Measurements from ENCODE around the gene CD3E.

Gene CD3E

DNA sequence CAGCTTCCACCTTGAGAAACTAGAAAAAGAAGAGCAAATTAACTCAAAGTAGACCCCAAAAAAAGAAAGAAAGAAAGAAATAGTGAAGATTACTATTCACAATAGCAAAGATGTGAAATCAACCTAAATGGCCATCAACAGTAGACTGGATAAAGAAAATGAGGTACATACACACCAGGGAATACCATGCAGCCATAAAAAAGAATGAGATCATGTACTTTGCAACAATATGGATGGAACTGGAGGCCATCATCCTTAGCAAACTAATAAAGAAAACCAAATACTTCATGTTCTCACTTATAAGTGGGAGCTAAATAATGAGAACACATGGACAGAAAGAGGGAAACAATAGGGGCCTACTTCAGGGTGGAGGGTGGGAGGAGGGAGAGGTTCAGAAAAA, 24.2 kb downstream of the CD3E start:
- DNase-seq, result no peak

DNA sequence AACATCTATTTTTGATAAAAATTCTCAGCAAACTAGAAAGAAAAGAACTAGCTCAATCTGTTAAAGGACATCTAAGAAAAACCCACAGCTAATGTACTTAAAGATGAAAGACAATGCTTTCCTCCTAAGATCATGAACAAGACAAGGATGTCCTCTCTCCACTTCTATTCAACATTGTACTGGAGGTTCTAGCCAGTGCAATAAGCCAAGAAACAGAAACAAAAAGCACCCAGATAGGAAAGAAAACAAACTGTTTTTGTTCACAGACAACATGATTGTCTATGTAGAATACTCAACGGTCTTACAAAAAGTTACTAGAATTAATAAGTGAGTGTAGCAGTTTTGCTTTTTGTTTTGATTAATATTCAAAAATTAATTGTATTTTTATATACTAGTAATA, 30.2 kb downstream of the CD3E start:
- DNase-seq, result no peak

DNA sequence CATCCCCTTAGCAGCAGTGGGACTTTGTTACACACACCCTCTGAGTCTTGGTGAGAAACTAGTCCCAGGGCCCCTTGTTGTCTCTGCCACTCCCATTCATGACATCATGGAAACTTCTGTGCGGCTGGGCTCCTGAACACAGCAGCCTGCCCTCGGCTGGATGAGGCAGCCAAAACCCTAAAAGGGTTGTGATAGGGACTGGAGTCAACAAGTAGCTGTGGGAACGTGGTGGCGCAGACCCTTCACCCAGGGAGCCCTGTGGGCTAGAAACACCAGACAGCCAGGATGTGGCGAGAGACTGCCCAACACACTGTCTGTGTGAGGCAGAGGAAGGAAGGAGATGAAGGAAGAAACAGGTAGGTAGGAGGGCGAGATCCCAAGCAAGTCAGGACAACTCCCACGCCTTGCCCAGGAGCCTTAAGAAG, 34.1 kb downstream of the CD3E start:
- peak; percentile 89 for DNase-seq

DNA sequence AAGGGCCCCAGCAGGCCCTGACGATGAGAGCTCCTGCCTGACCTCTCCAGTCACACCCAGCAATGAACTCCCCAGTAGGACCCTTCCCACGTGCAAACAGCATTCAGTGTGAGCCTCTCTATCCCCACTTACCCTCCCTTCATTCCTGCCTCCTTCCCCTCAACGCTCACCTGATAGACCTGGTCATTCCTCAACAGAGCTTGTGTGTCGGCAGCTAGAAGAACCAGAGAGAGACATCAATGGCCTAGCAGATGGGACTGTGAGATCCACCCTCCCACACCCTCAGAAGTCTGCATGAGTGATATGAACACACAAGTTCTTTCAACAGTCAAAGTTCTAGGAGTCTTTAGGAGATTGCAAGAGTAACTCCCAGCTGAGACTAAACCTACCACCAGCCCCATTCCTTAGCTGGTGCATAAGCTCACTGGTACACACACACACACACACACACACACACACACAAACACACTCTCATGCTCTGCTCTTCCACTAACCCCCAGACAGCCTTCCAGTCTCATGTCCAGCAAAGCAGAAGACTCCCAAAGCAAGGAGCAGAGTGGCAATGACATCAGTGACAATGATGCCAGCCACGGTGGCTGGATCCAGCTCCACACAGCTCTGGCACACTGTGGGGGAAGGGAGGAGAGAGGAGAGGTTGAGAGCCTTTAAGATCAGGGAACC, 34.9 kb downstream of the CD3E start:
- no peak for DNase-seq

DNA sequence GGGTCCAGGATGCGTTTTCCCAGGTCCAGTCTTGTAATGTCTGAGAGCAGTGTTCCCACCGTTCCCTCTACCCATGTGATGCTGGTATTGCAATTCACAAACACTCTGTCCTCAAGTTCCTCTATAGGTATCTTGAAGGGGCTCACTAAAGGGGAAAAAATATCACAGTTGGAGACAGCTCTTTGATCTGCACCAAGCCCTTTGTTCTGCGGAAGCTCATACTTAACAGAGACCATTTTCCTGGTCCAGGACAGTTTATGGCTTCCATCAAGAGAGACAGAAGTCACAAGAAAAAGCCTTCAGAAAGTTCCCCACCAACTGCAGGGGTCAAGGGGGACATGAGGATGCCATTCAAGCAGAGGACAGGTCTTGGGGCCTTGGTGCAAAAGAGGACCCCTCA, 35.9 kb downstream of the CD3E start:
- DNase-seq, result no peak

DNA sequence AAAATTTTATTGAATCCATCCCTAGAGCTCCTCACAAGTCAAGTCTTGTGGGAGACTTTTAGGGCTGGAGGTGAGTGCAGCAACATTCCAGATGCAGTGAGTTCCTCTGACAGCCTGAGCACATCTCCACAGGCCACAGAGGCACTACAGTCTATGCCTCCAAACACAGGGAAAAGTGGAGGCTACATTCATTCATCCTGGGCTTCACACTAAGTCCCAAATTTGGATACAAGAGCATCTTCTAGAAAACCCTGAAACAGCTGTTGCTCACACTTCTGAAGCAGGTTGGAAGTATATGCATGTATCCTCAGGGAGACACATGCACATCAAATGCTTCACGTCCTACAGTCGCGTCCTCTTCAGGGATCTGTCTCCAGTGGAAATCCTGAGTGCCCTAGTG, 36.7 kb downstream of the CD3E start:
- DNase-seq, result no peak

DNA sequence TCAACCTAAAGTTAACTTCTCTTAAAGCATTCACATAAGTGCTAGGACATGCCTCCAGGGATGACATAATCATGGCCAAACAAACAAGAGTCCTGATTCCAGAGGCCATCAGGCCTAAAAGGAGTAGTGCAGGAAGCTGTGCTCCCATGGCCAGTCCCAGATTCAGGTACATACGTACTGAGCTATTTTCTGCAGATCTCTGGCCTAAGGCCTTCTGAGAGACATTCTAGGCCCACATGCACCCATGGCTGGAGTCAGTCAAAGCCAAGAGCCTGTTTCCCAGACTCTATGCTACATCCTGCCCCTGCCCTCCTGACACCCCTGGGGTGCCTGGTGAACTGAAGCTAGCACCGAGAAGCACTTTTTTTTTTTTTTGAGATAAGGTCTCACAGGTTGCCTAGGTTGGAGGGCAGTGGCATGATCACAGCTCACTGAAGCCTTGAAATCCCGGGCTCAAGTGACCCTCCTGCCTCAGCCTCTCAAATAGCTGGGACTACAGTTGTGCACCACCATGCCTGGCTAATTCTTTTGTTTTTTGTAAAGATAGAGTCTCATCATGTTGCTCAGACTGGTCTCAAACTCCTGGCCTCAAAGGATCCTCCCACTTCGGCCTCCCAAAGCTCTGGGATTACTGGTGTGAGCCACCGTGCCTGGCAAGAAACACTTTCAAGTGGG, 37.4 kb downstream of the CD3E start:
- no peak for DNase-seq

DNA sequence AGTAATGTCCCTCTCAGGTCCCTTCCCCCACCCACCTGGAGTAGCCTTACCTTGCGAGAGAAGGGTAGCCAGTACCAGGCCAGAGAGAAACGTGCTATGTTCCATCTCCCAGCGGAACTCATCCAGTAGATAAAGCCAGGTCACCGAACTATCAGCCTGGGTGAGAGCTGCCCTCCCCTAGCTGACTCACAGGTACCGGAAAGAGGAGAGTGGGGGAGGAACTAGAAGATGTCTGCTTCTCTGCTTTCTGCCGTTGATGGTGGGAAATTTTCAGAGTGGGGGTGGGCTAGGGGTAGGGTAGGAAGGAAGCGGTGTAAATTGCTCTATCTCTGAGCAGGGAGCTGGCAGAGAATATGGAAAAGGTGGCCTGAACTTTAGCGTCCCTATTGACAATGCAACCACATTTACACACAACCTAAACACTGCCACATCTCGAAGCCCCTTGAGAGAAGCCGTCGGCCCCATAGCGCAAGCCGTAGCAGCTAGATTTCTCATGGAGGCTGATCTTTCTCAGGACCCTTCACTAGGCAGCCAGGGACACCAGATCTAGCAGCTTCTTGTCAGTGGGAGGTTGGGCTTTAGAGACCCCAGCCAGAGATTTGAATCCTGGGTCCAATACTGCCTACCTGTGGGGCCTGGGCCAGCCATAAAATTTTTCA, 38.1 kb downstream of the CD3E start, which contains the start of gene CD3D:
Gene CD3D, minus strand, starts transcription at position 203 of the 659 bp plus-strand sequence. Its CDS starts 98 bp downstream, at position 105.
- peak; percentile 76 for DNase-seq

DNA sequence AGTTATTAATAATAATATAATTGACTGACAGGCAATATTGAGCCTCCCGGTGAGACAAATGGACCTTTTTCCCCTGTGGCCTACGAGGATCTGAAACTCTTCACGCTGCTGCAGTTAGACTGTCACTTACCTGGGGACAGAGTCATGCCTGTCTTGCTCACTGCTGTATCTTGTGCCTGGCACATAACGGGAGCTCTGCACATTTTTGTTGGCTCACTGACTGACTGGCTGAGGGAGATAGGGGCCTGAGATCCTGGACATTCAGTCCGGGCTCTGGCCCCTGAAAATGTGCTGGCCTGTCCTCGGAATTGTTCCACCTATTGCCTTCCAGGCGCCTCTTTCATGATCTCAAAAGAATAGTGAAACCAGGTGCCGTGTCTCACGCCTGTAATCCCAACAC, 38.7 kb downstream of the CD3E start:
- DNase-seq, result peak; percentile 41

DNA sequence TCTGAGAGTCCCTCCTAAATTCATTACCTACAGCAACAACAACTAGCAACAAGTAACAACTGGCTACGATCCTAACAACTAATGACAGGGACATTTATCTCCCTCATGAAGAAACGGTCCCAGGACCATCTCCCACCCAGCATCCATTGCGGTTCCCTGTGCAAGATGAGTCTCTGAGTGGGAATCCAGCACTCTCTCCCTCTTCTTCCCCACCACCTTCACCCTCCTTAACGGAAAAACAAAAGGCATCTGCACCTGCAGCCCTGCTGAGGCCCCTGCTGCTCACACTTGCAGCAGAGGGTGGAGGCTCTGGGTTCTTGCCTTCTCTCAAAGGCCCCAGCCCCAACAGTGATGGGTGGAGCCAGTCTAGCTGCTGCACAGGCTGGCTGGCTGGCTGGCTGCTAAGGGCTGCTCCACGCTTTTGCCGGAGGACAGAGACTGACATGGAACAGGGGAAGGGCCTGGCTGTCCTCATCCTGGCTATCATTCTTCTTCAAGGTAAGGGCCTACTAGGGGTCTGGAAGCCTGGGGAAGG, 39.5 kb downstream of the CD3E start, which contains the start of gene CD3G:
Gene CD3G, plus strand, starts transcription at position 364 of the 535 bp plus-strand sequence. Its CDS starts 80 bp downstream, at position 444.
- DNase-seq, result peak; percentile 78

DNA sequence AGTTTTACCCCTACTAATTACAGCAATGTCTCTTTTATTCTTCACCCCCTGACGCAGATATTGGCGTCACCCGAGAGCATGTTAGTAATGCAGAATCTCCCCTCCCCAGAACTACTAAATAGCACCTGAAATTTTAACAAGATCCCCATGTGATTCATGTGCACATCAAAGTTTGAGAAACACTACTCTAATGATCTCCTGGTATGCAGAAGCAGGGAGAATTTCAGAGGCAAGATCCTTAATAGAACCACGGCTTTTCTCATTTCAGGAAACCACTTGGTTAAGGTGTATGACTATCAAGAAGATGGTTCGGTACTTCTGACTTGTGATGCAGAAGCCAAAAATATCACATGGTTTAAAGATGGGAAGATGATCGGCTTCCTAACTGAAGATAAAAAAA, 44.9 kb downstream of the CD3E start:
- DNase-seq, result no peak

DNA sequence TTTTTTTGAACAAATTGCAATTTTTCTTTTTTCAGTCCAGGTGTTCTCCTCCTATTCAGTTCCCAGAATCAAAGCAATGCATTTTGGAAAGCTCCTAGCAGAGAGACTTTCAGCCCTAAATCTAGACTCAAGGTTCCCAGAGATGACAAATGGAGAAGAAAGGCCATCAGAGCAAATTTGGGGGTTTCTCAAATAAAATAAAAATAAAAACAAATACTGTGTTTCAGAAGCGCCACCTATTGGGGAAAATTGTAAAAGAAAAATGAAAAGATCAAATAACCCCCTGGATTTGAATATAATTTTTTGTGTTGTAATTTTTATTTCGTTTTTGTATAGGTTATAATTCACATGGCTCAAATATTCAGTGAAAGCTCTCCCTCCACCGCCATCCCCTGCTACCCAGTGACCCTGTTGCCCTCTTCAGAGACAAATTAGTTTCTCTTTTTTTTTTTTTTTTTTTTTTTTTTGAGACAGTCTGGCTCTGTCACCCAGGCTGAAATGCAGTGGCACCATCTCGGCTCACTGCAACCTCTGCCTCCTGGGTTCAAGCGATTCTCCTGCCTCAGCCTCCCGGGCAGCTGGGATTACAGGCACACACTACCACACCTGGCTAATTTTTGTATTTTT, 48.7 kb downstream of the CD3E start:
- DNase-seq, result no peak

DNA sequence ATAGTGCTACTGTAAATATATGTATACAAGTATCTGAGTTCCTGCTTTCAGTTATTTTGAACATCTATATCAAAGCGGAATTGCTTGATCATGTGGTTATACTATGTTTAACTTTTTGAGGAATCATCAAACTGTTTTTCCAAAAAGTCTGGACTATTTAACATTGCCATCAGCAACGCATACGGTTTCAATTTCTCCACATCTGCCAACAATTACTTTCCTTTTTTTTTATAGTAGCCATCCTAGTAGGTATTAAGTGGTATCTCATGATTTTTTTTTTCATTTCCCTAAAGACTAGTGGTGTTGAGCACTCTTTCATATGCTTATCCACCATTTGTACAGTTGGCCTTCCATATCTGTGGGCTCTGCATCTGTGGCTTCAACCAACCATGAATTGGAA, 53.5 kb downstream of the CD3E start:
- DNase-seq, result no peak

DNA sequence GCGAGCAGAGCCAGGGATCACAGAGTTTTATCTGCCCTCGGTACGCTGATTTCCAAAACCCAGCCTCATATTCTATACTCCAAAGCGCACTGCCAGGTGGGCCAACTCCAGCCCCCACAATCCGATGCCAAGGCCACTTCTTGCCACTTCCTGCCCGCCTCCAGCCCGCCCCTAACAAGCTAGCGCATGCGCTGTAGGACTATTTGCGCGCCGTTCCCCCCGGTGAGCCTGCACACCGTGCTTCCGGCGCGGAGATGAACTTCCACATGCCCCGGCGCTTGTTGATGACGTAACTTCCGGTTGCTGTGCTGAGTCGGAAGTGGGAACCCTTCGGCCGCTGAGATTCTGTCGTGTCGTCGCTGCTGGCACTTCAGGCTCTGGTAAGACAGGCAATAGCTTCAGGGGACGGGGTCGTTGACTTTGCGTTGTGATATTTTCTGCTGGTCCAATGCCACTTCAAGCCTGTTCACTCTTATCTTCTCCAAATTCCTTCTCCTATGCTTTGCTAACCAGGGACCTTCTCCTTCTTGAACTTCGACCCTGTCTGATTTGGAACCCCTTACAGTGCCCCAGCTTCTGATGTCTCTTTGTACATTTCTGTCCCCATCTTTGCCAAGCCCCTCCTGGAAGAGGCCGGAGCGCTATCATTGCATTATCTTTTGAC, 54.9 kb downstream of the CD3E start, which contains the start of gene UBE4A:
Gene UBE4A, plus strand, starts transcription at position 306 of the 664 bp plus-strand sequence. CDS start 5,481 bp downstream, outside the sequence.
- DNase-seq, result peak; percentile 98

DNA sequence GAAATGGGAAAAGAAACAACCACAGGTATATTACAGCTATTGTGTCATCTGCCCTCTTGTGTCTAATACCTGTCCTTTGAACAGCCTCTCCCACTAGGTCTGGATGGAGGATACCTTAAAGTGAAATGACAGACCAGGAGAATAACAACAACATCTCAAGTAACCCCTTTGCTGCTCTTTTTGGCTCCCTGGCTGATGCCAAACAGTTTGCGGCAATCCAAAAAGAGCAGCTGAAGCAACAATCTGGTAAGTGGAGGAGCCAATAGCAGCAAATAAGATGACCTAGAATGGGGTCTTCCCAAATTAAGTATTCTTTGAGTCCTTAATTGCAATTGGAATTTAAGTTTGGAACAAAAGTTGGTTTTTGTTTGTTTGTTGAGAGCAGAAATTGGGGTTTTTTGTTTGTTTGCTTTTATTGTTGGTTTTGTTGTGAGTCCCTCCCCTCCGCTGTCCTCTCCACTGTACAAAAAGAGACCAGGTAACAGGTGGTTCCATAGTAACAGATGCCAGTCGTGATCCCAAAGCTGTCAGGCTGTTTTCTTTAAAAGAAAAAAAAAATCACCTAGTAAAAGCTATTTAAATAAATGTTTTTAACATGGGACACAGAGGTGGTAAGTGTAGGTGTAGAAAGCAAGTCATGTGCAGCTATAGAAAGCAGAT, 60.6 kb downstream of the CD3E start:
- no peak for DNase-seq

All from stimulated activated CD4-positive, alpha-beta T cell treated with anti-CD3 and anti-CD28 coated beads, Interleukin-4, amount 100 ng/mL, for 24 hours (primary cell).